ENCODE measurements around the gene COPG2.

- no peak for TF ChIP-seq ZNF101 (CRISPR knock-in tag; IDR thresholded peaks at IDR 0.05; ENCODE audit: borderline replicate concordance, low read depth)
- no peak for TF ChIP-seq EP300 (IDR thresholded peaks at IDR 0.05; ENCODE audit: low read depth in 2 of 2, low read length in 2 of 2)
- no peak for TF ChIP-seq EP300 (CRISPR knock-in tag; IDR thresholded peaks at IDR 0.05; ENCODE audit: borderline replicate concordance)
- no peak for TF ChIP-seq REST (IDR thresholded peaks at IDR 0.05; ENCODE audit: borderline replicate concordance in 1 of 2, low read depth in 1 of 2, low read length in 2 of 2)
- no peak for TF ChIP-seq ZKSCAN1 (IDR thresholded peaks at IDR 0.05; ENCODE audit: low read length)
- no peak for TF ChIP-seq CTCF (CRISPR knock-in tag; IDR thresholded peaks at IDR 0.05)
Observed at GRCh38 chr7:130641040-130641439, 27.5 kb downstream of the COPG2 start.
